Smooth muscle cell (in vitro differentiated cells): ENCODE results near the gene CDK2AP2. TPM values are rescaled to one million over a fixed set of nuclear protein-coding genes. Genes with fewer than 3 reads are reported as not detected.

Experiments
- DNase-seq: peaks from one replicate; lab custom pipeline; 2025; ENCODE audit not compliant: unreplicated experiment; lab: John Stamatoyannopoulos, UW
- H2AFZ ChIP-seq: fragments of 200-600 bp; sonication (generic); 2 replicates; pipeline ENCODE4 v1.6.0; 2016; ENCODE audit warnings: antibody characterized with exemption, low read depth, mild to moderate bottlenecking
- H3F3A ChIP-seq: fragments of 200-600 bp; sonication (generic); 2 replicates; pipeline ENCODE4 v1.6.0; 2017; ENCODE audit warnings: antibody characterized with exemption, low read depth
- H3K27ac ChIP-seq: fragments of 200-600 bp; sonication (generic); 2 replicates; pipeline ENCODE4 v1.5.1; 2016; ENCODE audit warnings: low read depth, mild to moderate bottlenecking
- H3K27me3 ChIP-seq: fragments of 200-600 bp; sonication (generic); 2 replicates; pipeline ENCODE4 v1.6.1; 2016; ENCODE audit warnings: low read depth, mild to moderate bottlenecking
- H3K36me3 ChIP-seq: fragments of 200-600 bp; sonication (generic); 2 replicates; pipeline ENCODE4 v1.5.1; 2016; ENCODE audit warnings: low read depth
- H3K4me1 ChIP-seq: fragments of 200-600 bp; sonication (generic); 2 replicates; pipeline ENCODE4 v1.5.1; 2016; ENCODE audit warnings: low read depth
- H3K4me2 ChIP-seq: fragments of 200-600 bp; sonication (generic); 2 replicates; pipeline ENCODE4 v1.6.0; 2016; ENCODE audit warnings: mild to moderate bottlenecking
- H3K4me3 ChIP-seq: fragments of 200-600 bp; sonication (generic); 2 replicates; pipeline ENCODE4 v1.5.1; 2016; ENCODE audit warnings: mild to moderate bottlenecking
- H3K79me2 ChIP-seq: fragments of 200-600 bp; sonication (generic); 2 replicates; pipeline ENCODE4 v1.6.0; 2016; ENCODE audit warnings: low read depth, mild to moderate bottlenecking
- H3K9ac ChIP-seq: fragments of 200-600 bp; sonication (generic); 2 replicates; pipeline ENCODE4 v1.6.0; 2016; ENCODE audit warnings: low read depth
- H3K9me3 ChIP-seq: fragments of 200-600 bp; sonication (generic); replicated peaks from 2 replicates; pipeline ENCODE4 v1.5.1; 2016; ENCODE audit warnings: low read depth
- H4K20me1 ChIP-seq: fragments of 200-600 bp; sonication (generic); 2 replicates; pipeline ENCODE4 v1.6.0; 2016; ENCODE audit warnings: low read depth
- WGBS: methylation state at CpG from one replicate; pipeline ENCODE4 v1.1.7; 2016; ENCODE audit warnings: low lambda C conversion rate; 5-methylcytosine and 5-hydroxymethylcytosine counted together
- polyA plus RNA-seq: library from polyadenylated mRNA; unstranded; fragments of >200 nt; fragmentation: Nextera tagmentation; extraction: Ambion mirVana; gene quantifications from 2 replicates; pipeline ENCODE4 v1.2.1, GENCODE V29; 2016
- total RNA-seq: library from RNA; depleted of rRNA; stranded (reverse); fragments of >200 nt; gene quantifications from 2 replicates; pipeline ENCODE4 v1.2.3, GENCODE V29; 2014
- TF ChIP-seq, protein P1 (sequence below): fragments of 200-600 bp; sonication (generic); IDR thresholded peaks from 2 replicates; pipeline ENCODE4 v1.5.1; 2017; ENCODE audit warnings: borderline replicate concordance, mild to moderate bottlenecking, antibody characterized with exemption; ENCODE audit not compliant: insufficient read depth, poor library complexity, severe bottlenecking

CDK2AP2 gene
- total and polyA plus RNA-seq, 2 experiments from 2014 or later: 34.0 to 101 TPM

DNA sequence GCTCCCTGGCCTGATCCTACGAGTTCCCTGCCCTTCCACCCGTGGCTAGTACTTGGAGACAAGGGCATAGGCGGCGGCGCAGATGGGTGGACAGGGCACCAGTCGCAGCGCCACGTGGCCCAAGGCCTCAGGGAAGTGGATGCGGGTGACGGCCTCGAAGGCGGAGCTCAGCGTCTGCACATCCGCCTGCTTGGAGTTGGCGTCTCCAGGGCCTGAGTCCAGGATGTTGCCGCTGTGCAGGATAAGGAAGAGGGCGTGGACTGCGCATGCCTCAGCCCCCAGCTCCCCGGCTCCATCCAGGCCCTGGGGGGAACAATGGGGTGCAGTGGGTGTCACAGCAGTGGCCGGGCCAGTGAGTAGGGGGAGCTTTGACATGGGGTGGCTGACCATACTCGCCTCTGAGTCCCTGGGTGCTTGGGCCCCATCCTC, 9.4 kb downstream of the CDK2AP2 start:
- Histone ChIP-seq H3K36me3 (no peaks in the 10 kb centered on the region), H4K20me1 (peaks cover 13% of the 10 kb centered on the region), H3K27me3 (no peaks in the 10 kb centered on the region), H3K27ac (no peak overlapping the region), H3K4me2 (no peak overlapping the region), H3K9me3 (no peaks in the 10 kb centered on the region), H3K4me3 (no peak overlapping the region), H3K79me2 (peaks cover 8% of the 10 kb centered on the region), H2AFZ (no peak overlapping the region), H3K4me1 (peaks cover 6% of the 10 kb centered on the region), H3K9ac (no peak overlapping the region), H3F3A (no peaks in the 10 kb centered on the region)
- DNase-seq: no peak
- TF ChIP-seq, protein P1, sequence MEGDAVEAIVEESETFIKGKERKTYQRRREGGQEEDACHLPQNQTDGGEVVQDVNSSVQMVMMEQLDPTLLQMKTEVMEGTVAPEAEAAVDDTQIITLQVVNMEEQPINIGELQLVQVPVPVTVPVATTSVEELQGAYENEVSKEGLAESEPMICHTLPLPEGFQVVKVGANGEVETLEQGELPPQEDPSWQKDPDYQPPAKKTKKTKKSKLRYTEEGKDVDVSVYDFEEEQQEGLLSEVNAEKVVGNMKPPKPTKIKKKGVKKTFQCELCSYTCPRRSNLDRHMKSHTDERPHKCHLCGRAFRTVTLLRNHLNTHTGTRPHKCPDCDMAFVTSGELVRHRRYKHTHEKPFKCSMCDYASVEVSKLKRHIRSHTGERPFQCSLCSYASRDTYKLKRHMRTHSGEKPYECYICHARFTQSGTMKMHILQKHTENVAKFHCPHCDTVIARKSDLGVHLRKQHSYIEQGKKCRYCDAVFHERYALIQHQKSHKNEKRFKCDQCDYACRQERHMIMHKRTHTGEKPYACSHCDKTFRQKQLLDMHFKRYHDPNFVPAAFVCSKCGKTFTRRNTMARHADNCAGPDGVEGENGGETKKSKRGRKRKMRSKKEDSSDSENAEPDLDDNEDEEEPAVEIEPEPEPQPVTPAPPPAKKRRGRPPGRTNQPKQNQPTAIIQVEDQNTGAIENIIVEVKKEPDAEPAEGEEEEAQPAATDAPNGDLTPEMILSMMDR: no peak
- WGBS: 96% methylated on average over 21 of the region's 21 CpGs

GRCh38 chr11:67497656-67498291, 10.2 kb downstream of the CDK2AP2 start:
- Histone ChIP-seq H3K4me2 (no peak overlapping the region), H3K79me2 (peaks cover 2% of the 10 kb centered on the region), H3F3A (no peaks in the 10 kb centered on the region), H3K4me3 (no peak overlapping the region), H3K36me3 (no peaks in the 10 kb centered on the region), H3K27ac (no peak overlapping the region), H4K20me1 (peaks cover 5% of the 10 kb centered on the region), H3K9ac (no peak overlapping the region), H2AFZ (no peak overlapping the region), H3K27me3 (no peaks in the 10 kb centered on the region), H3K9me3 (no peaks in the 10 kb centered on the region), H3K4me1 (no peaks in the 10 kb centered on the region)
- no peak for DNase-seq
- TF ChIP-seq, protein P1: no peak
- WGBS: 97% methylated on average over 21 of the region's 21 CpGs

GRCh38 chr11:67496113-67496512, 11.8 kb downstream of the CDK2AP2 start:
- no peak overlapping the region for H3K27ac ChIP-seq
- no peaks in the 10 kb centered on the region for H4K20me1 ChIP-seq
- H3K9ac ChIP-seq: no peak overlapping the region
- no peaks in the 10 kb centered on the region for H3K79me2 ChIP-seq
- H3K9me3 ChIP-seq: no peaks in the 10 kb centered on the region
- no peaks in the 10 kb centered on the region for H3K36me3 ChIP-seq
- no peak overlapping the region for H2AFZ ChIP-seq
- H3K4me2 ChIP-seq: no peak overlapping the region
- H3K27me3 ChIP-seq: no peaks in the 10 kb centered on the region
- H3K4me3 ChIP-seq: no peak overlapping the region
- H3F3A ChIP-seq: no peaks in the 10 kb centered on the region
- no peak for DNase-seq
- WGBS: 98% methylated on average over 12 of the region's 12 CpGs
- H3K4me1 ChIP-seq: no peaks in the 10 kb centered on the region
- TF ChIP-seq, protein P1: no peak
